ENCODE data around the gene GRB14. TPM values are rescaled to one million over a fixed set of nuclear protein-coding genes. Genes with fewer than 3 reads are reported as not detected.

GRB14 gene
- total and polyA plus RNA-seq, 2 experiments from 2014 or later, result 7.8 to 12.9 TPM

DNA sequence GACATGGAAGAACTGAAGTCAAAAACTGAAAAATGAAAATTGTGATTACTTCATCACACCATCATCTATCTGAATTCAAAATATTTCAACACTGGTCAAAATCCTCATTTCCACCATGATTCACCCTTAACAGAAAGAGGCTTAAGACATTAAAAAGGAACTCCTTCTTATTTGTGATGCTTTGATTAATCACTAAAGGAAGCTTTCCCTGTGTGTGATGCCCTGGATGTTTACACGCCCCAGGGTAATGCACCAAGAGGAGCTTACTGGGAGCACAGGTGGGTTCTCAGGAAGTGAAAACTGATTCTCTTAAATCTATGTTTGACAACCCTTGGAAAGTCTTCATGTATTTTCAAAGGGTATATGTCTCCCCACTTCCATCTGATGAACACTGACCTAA is 11.5 kb downstream of the GRB14 start:
- TF ChIP-seq, protein P1, sequence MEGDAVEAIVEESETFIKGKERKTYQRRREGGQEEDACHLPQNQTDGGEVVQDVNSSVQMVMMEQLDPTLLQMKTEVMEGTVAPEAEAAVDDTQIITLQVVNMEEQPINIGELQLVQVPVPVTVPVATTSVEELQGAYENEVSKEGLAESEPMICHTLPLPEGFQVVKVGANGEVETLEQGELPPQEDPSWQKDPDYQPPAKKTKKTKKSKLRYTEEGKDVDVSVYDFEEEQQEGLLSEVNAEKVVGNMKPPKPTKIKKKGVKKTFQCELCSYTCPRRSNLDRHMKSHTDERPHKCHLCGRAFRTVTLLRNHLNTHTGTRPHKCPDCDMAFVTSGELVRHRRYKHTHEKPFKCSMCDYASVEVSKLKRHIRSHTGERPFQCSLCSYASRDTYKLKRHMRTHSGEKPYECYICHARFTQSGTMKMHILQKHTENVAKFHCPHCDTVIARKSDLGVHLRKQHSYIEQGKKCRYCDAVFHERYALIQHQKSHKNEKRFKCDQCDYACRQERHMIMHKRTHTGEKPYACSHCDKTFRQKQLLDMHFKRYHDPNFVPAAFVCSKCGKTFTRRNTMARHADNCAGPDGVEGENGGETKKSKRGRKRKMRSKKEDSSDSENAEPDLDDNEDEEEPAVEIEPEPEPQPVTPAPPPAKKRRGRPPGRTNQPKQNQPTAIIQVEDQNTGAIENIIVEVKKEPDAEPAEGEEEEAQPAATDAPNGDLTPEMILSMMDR (IDR thresholded peaks at IDR 0.05; ENCODE audit: low read depth, low read length), result no peak
- no peak overlapping the region for H3K4me3 ChIP-seq
- no peaks in the 10 kb centered on the region for H3K36me3 ChIP-seq
- no peaks in the 10 kb centered on the region for H3K27me3 ChIP-seq
- DNase-seq (ENCODE audit: low read depth in 1 of 2, low spot score in 1 of 2), result no peak
- H3K9me3 ChIP-seq (ENCODE audit: low read depth), result no peaks in the 10 kb centered on the region
- H3K4me1 ChIP-seq (ENCODE audit: low read depth), result peaks cover 15% of the 10 kb centered on the region
- no peak overlapping the region for H3K27ac ChIP-seq

DNA sequence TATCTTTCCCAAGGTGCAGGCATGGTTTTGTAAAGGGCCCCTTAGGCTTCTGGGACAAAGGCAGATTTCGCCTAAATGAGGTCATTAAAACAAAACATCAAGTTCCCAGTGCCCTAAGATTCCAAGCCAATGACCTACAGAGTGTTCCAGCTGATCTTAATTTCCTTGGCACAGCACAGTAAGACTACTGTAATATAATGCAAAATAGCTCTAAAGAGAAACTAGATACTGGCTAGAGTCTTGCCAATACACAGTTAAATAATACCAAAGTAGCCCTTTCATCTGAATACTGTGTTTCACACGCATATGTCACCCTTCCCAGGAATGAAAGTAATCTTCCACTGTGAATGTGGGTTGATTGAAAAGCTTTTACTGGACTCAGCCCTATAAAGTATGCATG is 14.7 kb downstream of the GRB14 start:
- Histone ChIP-seq H3K4me1 (ENCODE audit: low read depth) (peaks cover 14% of the 10 kb centered on the region), H3K9me3 (ENCODE audit: low read depth) (no peaks in the 10 kb centered on the region), H3K4me3 (no peak overlapping the region), H3K27ac (peak overlapping the region; percentile 46), H3K27me3 (no peaks in the 10 kb centered on the region), H3K36me3 (no peaks in the 10 kb centered on the region)
- TF ChIP-seq, protein P1 (IDR thresholded peaks at IDR 0.05; ENCODE audit: low read depth, low read length), result no peak
- DNase-seq (ENCODE audit: low read depth in 1 of 2, low spot score in 1 of 2), result no peak

DNA sequence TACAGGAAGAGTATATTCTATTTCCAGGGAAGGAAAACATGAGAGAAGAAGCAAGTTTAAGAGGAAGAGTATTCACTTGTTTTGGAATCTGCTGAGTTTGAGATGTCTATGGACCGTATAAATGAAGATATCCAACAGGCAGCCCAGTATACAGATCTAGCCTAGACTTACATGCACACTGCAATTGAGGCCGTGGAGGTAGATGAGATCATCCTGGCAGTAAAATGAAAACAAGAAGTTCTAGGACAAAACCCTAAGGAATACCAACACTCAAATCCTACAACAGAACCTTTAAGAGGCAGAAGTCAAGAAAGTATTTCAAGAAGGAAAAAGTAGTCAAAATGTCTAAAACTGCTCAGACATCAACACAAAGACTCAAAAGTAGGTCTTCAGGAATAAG is 16.0 kb downstream of the GRB14 start:
- H3K4me3 ChIP-seq, result no peak overlapping the region
- TF ChIP-seq, protein P1 (IDR thresholded peaks at IDR 0.05; ENCODE audit: low read depth, low read length), result no peak
- H3K9me3 ChIP-seq (ENCODE audit: low read depth), result no peaks in the 10 kb centered on the region
- DNase-seq (ENCODE audit: low read depth in 1 of 2, low spot score in 1 of 2), result no peak
- peaks cover 7% of the 10 kb centered on the region for H3K4me1 ChIP-seq (ENCODE audit: low read depth)
- H3K27me3 ChIP-seq, result no peaks in the 10 kb centered on the region
- H3K36me3 ChIP-seq, result no peaks in the 10 kb centered on the region
- no peak overlapping the region for H3K27ac ChIP-seq

DNA sequence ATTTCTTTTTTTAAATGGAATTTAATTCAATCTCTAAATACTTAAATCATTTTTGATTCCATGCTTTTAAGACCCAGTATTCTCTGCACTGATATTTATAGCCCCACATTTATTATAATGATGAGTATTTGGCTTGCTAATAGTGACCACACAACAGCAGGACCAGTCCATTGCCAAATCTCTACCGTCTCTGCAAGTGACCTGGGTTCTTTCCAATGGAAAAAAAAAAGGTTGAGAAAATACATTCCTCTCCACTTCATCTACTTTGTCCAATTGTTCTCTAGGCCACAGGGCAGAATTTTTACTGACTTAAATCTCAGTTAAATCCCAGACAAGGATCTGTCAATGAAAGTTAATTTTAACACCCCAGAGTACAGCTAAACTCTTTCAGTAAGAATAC is 20.5 kb downstream of the GRB14 start:
- DNase-seq (ENCODE audit: low read depth in 1 of 2, low spot score in 1 of 2), result no peak
- H3K36me3 ChIP-seq, result no peaks in the 10 kb centered on the region
- no peaks in the 10 kb centered on the region for H3K27me3 ChIP-seq
- no peaks in the 10 kb centered on the region for H3K4me1 ChIP-seq (ENCODE audit: low read depth)
- H3K27ac ChIP-seq, result no peak overlapping the region
- TF ChIP-seq, protein P1 (IDR thresholded peaks at IDR 0.05; ENCODE audit: low read depth, low read length), result no peak
- no peaks in the 10 kb centered on the region for H3K9me3 ChIP-seq (ENCODE audit: low read depth)
- no peak overlapping the region for H3K4me3 ChIP-seq

DNA sequence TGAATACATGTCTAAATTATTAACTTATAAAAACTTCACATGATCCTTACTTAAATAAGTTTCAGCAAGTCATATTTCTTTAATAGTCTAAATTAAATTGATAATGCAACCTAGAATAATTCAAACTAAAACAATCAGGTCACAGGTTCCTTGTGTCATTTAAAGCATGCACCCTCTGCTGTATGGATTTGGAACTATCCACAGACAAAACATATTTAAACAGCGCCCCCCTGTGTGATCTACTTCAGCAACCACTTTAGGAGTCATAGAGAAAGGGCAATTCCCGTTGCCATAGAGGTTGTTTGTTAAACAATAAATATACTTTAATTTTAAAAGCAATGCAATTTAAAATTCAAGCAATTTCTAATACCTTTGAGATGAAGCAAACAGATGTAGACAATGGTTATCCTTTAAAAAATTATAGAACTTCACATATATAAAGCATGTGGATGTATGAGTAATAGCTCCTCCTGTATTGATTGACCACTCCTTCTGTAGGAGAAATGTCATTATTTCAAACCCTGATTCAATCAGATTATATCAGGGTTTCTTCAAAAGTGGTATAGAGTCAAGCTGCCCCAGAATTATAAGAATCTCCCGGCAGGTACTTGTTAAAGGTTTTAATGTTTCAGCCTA is 21.2 kb downstream of the GRB14 start:
- H3K4me3 ChIP-seq, result no peak overlapping the region

More for the DNA sequence above, 21.2 kb downstream of the GRB14 start:
- H3K36me3 ChIP-seq, result no peaks in the 10 kb centered on the region
- no peak overlapping the region for H3K27ac ChIP-seq
- no peaks in the 10 kb centered on the region for H3K4me1 ChIP-seq (ENCODE audit: low read depth)
- TF ChIP-seq, protein P1 (IDR thresholded peaks at IDR 0.05; ENCODE audit: low read depth, low read length), result peak; percentile 91
- DNase-seq (ENCODE audit: low read depth in 1 of 2, low spot score in 1 of 2), result peak; percentile 82 to 86
- H3K27me3 ChIP-seq, result no peaks in the 10 kb centered on the region
- H3K9me3 ChIP-seq (ENCODE audit: low read depth), result no peaks in the 10 kb centered on the region

All from cardiac muscle cell (in vitro differentiated cells and primary cell).